ENCODE results near the gene RITA1. TPM values are rescaled to one million over a fixed set of nuclear protein-coding genes. Genes with fewer than 3 reads are reported as not detected.

Gene RITA1
- total RNA-seq, 1 donor from 2014 or later, result 65.3 TPM

- DNase-seq (ENCODE audit: low read depth), result no peak
Observed at GRCh38 chr12:113227686-113228391, 42.3 kb downstream of the RITA1 start.

- peak; percentile 90 for DNase-seq (ENCODE audit: low read depth)
Observed at GRCh38 chr12:113228394-113229028, 43.0 kb downstream of the RITA1 start.

DNA sequence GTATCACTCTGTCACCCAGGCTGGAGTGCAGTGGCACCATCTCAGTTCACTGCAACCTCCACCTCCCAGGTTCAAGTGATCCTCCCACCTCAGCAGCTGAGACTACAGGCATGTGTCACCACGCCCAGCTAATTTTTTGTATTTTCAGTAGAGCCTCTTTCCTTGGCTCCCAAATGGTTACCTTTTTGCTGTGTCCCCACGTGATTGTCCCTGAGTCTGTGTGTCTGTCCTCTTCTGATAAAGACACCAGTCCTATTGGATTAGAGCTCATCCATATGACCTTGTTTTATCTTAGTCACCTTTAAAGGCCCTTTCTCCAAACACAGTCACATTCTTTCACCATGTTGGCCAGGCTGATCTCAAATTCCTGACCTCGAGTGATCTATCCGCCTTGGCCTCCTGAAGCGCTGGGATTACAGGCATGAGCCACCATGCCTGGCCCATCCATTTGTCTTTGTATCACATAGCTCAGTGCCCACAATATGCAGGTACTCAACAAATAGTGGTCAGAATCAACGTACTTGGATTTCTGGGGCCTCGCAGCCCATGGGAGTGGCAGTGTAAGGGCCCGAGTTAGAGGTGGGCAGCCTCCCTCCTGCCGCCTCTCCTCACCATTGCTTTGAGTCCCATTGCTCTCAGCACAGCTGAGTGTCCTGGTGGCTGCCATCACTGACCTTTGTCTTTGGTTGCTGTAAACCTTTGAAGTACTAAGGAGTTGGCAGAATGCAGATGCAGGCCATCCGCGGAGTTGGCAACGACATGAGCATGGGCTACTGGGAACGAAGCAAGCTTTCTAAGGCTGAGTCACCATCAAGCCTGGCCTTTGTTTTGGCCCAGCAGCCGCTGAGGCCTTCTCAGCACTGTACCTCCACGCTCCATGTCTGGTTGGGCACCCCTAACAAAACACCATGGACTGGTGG lies 45.1 kb downstream of the RITA1 start:
- DNase-seq (ENCODE audit: low read depth), result peak; percentile 56

DNA sequence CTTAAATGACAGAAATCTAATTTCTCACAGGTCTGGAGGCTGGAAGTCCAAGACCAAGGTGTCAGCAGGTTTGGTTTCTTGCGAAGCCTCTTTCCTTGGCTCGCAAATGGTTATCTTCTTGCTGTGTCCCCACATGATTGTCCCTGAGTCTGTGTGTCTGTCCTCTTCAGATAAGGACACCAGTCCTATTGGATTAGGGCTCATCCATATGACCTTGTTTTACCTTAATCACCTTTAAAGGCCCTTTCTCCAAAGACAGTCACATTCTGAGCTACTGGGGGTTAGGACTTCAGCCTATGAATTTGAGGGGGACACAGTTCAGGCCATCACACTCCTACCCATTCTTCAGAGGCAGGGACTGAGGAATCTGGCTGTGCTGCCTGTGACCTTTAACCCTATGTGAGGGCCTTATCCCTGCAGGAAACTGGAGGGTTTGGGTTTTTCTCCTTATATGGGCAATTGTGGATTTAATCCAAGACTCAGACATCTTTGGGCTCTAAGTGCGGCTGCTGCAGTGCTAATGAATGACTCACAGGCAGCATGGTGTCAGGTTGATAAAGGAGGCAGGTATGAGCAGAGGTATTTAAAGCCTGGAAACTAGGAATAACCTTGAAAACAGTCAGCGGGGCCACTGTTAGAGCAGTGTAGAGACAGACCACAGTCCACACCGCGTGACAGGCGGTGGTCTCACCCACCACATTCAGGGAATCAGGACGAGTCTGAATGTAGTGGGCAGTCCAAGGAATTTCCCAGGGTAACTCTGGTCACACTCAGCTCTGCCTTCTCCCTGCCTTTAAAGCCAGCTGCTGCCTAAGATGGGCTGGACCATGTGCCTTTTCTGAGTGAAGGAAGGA lies 45.9 kb downstream of the RITA1 start:
- peak; percentile 62 for DNase-seq (ENCODE audit: low read depth)

DNA sequence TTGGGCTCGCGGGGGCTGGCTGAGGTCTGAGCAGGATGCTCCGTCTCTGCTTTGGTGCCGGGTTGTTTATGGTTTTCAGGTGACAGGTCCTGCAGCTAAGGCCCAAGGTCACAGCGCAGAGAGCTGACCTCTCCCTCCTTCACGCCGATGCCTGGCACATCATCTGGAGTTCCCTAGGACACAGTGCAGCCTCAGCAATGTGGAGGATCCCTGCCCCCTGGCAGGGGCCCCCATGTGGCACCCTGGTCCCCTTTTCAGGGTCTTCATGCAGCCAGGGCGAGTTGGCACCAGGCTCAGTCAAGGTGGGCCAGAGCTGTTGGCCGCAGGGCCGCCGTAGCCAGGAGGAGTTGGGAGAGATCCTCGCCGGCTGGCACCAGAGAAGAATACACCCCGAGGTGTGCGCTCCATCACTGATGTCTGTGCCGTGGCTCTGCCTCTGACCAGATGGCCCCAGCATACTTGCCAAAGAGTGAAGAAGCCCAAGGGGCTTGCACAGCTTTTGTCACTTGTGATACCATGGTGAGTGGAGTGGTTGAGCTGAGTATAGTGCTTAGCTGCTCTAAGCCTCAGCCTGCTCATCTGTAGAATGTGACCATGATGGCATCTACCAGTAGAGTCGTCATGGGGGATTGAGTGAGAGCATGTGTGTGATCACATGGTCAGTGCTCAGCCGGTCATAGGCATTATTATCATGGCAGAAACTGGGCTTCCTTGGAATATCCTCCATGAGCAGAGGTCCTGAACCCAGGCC lies 46.7 kb downstream of the RITA1 start:
- DNase-seq (ENCODE audit: low read depth), result no peak

GRCh38 chr12:113232840-113233585 lies 47.5 kb downstream of the RITA1 start:
- DNase-seq (ENCODE audit: low read depth), result peak; percentile 88

DNA sequence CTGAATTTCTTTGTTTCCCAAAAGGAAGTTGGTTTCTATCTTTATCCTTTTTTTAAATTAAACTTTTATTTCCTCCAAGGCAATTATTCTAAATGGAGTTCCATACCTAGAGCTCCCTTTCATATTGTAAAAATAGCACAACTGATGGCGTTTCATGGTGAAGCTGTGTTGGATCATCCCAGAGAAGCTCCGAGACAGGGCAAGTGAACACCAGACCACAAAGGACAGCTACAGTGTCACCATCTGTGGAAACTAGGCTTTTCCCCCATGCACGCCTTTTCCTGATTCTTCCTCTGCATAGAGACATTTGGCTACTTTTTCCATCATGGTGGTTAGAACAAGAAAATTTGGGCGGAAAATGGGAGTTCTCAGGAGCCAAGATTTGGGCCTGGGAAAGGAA lies 48.4 kb downstream of the RITA1 start:
- no peak for DNase-seq (ENCODE audit: low read depth)

GRCh38 chr12:113234483-113234882 lies 49.0 kb downstream of the RITA1 start:
- DNase-seq (ENCODE audit: low read depth), result no peak

- DNase-seq (ENCODE audit: low read depth), result no peak
Observed at GRCh38 chr12:113235976-113236375, 50.5 kb downstream of the RITA1 start.

- DNase-seq (ENCODE audit: low read depth), result no peak
Observed at GRCh38 chr12:113236539-113237399, 51.2 kb downstream of the RITA1 start.

DNA sequence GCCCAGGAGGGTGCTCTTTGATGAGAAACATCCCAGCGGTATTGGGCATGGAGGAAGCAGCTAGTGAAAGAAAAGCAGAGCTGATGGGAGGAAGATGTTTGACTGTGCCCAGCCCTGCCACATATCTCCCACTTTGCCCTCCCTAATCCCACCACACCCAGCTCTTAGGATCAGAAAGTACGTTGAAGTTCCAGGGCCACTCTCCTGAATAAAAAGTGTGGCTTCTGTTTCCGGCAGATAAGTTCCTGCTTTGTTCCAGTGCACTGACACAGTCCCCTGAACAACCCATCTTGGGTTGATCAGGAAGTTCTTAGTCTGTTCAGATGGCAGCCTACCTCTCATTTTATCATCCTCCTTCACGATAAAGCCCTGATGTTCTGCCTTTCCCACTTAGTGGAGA lies 52.2 kb downstream of the RITA1 start:
- DNase-seq (ENCODE audit: low read depth), result no peak

DNA sequence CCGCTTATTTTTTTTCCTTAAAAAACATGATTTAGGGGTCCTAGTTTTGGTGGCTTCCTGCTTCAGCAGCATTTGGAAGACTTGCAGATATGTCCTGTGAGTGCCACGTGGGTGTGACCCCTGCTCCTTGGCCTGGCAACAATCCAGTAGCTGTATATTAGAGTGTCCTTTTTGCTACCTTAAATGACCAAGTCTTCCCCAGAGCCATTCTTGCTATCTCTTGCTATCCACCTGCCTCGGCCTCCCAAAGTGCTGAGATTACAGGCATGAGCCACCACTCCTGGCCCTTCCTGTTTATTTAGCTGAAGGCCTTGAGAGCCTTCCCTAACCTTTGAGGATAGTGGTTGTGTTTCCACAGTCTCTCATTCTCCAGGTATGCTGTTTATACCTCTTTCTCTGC lies 52.8 kb downstream of the RITA1 start:
- no peak for DNase-seq (ENCODE audit: low read depth)

GRCh38 chr12:113239288-113239771 lies 53.8 kb downstream of the RITA1 start:
- no peak for DNase-seq (ENCODE audit: low read depth)

GRCh38 chr12:113239811-113240331 lies 54.4 kb downstream of the RITA1 start:
- DNase-seq (ENCODE audit: low read depth), result no peak

DNA sequence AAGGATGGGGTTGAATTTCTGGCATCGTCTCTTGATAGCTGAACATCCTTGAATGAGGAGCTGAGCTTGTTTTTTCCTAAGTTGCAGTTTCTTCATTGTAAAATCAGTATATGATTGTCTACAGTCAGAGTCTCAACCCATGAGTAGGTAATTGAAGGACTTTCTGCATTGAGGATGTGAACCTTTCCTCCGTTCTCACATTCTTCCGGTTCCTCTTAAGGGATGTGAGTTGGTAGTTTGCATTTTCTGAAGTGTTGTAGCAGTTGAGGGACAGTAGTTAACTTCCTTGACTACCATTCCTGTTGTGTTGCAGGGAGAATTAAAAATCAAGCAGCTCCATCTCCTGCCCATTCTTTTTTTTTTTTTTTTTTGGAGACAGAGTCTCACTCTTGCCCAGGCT lies 54.9 kb downstream of the RITA1 start:
- no peak for DNase-seq (ENCODE audit: low read depth)

GRCh38 chr12:113241191-113242025 lies 55.9 kb downstream of the RITA1 start:
- DNase-seq (ENCODE audit: low read depth), result peak; percentile 88

Data from myocyte (in vitro differentiated cells).